ENCODE data around the gene IQGAP1.

Gene IQGAP1

DNA sequence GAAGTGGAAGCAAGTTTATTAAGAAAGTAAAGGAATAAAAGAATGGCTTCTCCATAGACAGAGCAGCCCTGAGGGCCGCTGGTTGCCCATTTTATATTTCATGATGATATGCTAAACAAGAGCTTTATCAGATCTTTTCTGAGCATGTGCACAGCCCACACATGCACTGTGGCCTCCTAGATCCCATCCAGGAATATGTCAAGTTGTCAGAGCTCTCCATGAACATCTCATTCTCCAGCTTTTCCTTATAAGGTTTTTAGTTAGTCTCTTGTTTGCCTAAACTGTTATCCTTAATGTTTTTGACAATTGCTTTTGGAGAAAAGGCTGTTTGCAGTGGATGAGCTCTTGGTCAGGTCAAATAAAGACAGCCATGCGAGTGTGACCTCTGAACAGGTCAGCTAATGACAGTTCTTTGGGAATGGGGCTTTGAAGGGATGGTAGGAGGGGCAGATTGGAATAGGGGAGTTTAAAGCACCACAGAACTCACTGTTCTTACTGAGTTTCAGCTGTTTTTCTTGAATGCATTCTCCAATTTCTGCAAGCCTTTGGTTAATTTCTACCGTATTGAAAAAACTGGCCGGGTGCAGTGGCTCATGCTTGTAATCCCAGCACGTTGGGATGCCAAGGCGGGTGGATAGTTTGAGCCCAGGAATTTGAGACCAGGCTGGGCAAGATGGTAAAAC is 72.2 kb downstream of the IQGAP1 start:
- ChIA-PET CTCF (interaction anchor here (0.7 to 1.5 kb wide), 3 partner anchors 9 to 317 kb away, joined by 3 to 8 read pairs (median 3); no protein-coding TSS in a partner anchor), POLR2A (no interaction called here)
- no peak for DNase-seq (ENCODE audit: extremely low spot score)
- TF ChIP-seq TARDBP (IDR thresholded peaks at IDR 0.05) (no peak), NFRKB (IDR thresholded peaks at IDR 0.05) (no peak), SUZ12 (IDR thresholded peaks at IDR 0.05) (no peak), BHLHE40 (IDR thresholded peaks at IDR 0.05; ENCODE audit: borderline replicate concordance) (no peak), FOXK2 (IDR thresholded peaks at IDR 0.05) (no peak), FOXM1 (IDR thresholded peaks at IDR 0.05; ENCODE audit: borderline replicate concordance) (no peak), L3MBTL2 (conservative IDR thresholded peaks at IDR 0.05) (no peak), ELF4 (IDR thresholded peaks at IDR 0.05) (no peak), PKNOX1 (IDR thresholded peaks at IDR 0.05) (no peak), SP1 (IDR thresholded peaks at IDR 0.05) (no peak), ARNT (IDR thresholded peaks at IDR 0.05) (no peak)

DNA sequence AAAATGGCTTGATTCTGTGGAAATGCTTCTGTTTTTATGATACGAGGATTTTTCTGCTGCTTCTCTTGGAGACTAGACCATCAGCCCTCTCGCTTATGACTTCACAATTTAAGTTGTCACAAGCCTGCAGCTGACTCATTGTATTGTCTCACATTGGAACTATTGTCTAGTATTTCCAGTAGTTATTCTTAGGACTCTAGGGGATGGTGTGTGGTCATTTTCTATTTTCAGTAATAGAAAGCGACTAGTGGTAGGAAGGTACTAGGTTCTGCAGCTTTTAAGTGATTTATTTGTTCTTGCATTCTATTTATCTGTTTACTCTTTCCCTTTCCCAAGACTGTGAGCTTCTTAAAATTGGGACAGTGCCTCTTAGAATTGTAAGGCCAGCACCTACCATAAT is 75.3 kb downstream of the IQGAP1 start:
- ChIA-PET POLR2A (interaction anchor here (2.6 kb wide), 1 partner anchor 75 kb away, joined by 10 read pairs; the partner anchor contains the start of gene IQGAP1), CTCF (interaction anchor here (0.6 to 1.1 kb wide), 2 partner anchors 18 to 43 kb away, joined by 3 to 4 read pairs; no protein-coding TSS in a partner anchor)
- TF ChIP-seq NFRKB (IDR thresholded peaks at IDR 0.05) (no peak), SP1 (IDR thresholded peaks at IDR 0.05) (no peak), FOXM1 (IDR thresholded peaks at IDR 0.05; ENCODE audit: borderline replicate concordance) (no peak), ELF4 (IDR thresholded peaks at IDR 0.05) (no peak), LEF1 (IDR thresholded peaks at IDR 0.05; ENCODE audit: borderline replicate concordance) (no peak), ARNT (IDR thresholded peaks at IDR 0.05) (no peak), FOXK2 (IDR thresholded peaks at IDR 0.05) (no peak), BHLHE40 (IDR thresholded peaks at IDR 0.05; ENCODE audit: borderline replicate concordance) (no peak), SUZ12 (IDR thresholded peaks at IDR 0.05) (no peak), CTBP1 (IDR thresholded peaks at IDR 0.05; ENCODE audit: borderline replicate concordance) (no peak), HDGF (IDR thresholded peaks at IDR 0.05; ENCODE audit: borderline replicate concordance) (no peak), ZNF384 (IDR thresholded peaks at IDR 0.05) (no peak), L3MBTL2 (conservative IDR thresholded peaks at IDR 0.05) (no peak), FOXA1 (IDR thresholded peaks at IDR 0.05) (no peak), TARDBP (IDR thresholded peaks at IDR 0.05) (no peak), PKNOX1 (IDR thresholded peaks at IDR 0.05) (no peak)
- DNase-seq (ENCODE audit: extremely low spot score), result no peak

DNA sequence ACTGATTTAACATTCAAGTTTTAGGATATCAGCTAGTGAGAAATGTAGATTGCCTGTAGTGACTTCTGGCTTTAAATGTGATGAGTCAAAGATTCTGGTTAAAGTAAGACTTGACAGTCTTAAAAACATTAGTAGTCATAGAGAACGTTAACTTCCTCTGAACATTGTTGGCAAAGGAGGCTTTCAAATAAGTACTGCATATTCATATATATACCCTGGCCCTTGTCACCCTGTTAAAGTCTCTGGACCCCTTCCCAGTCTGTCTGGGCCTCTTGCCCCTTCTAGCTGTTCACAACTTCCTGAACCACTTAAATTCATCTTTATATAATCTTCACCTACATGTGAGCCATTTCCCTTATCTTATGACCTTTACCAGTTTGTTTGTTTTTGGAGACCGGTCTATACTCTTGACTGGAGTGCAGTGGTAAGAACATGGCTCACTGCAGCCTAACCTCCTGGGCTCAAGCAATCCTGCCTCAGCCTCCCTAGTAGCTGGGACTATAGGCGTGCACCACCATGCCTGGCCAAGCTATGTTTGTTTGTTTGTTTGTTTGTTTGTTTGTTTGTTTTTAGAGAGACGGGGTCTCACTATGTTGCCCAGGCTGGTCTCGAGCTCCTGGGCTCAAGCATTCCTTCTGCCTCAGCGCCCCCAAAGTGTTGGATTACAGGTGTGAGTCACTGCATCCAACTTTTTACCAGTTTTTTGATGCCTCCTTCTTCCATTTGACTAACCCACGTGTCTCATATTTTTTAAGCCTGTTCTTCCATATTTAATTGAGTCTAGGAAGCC is 77.3 kb downstream of the IQGAP1 start:
- CTCF ChIA-PET, result interaction anchor here (1.2 kb wide), 1 partner anchor 145 kb away, joined by 4 read pairs; no protein-coding TSS in a partner anchor
- POLR2A ChIA-PET, result interaction anchor here (0.8 to 2.6 kb wide), 2 partner anchors 77 to 558 kb away, joined by 3 to 10 read pairs; partner anchors contain the start of gene IQGAP1
- TF ChIP-seq LEF1 (IDR thresholded peaks at IDR 0.05; ENCODE audit: borderline replicate concordance), result no peak
- TF ChIP-seq ZNF384 (IDR thresholded peaks at IDR 0.05), result no peak
- no peak for TF ChIP-seq FOXK2 (IDR thresholded peaks at IDR 0.05)
- no peak for TF ChIP-seq TARDBP (IDR thresholded peaks at IDR 0.05)
- TF ChIP-seq FOXA1 (IDR thresholded peaks at IDR 0.05), result no peak
- TF ChIP-seq PKNOX1 (IDR thresholded peaks at IDR 0.05), result no peak
- TF ChIP-seq HDGF (IDR thresholded peaks at IDR 0.05; ENCODE audit: borderline replicate concordance), result no peak
- no peak for TF ChIP-seq SUZ12 (IDR thresholded peaks at IDR 0.05)
- TF ChIP-seq ELF4 (IDR thresholded peaks at IDR 0.05), result no peak
- no peak for TF ChIP-seq BHLHE40 (IDR thresholded peaks at IDR 0.05; ENCODE audit: borderline replicate concordance)
- TF ChIP-seq L3MBTL2 (conservative IDR thresholded peaks at IDR 0.05), result no peak
- TF ChIP-seq FOXM1 (IDR thresholded peaks at IDR 0.05; ENCODE audit: borderline replicate concordance), result no peak
- TF ChIP-seq SP1 (IDR thresholded peaks at IDR 0.05), result no peak
- no peak for TF ChIP-seq CTBP1 (IDR thresholded peaks at IDR 0.05; ENCODE audit: borderline replicate concordance)
- no peak for TF ChIP-seq NFRKB (IDR thresholded peaks at IDR 0.05)
- no peak for TF ChIP-seq ARNT (IDR thresholded peaks at IDR 0.05)
- no peak for DNase-seq (ENCODE audit: extremely low spot score)

DNA sequence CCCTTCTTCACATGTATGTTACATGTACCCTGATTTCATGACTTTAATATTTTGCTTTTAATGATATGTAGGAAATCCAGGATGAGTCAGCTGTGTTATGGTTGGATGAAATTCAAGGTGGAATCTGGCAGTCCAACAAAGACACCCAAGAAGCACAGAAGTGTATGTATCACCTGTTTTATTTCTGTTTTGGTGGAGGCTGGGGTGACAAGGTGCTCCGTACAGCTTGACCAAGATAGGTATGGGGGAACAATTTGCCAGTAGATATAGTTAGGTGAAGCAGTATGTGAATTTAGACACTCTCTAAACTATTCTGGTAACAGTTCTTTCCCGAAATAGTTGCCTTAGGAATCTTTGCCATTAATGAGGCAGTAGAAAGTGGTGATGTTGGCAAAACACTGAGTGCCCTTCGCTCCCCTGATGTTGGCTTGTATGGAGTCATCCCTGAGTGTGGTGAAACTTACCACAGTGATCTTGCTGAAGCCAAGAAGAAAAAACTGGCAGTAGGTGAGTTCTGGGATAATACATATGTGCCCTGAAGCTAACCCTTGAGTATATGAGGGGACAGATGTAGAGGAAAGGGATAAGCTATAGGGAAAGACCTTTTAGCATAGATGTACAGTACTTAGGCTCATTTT is 78.0 kb downstream of the IQGAP1 start:
- TF ChIP-seq LEF1 (IDR thresholded peaks at IDR 0.05; ENCODE audit: borderline replicate concordance), result no peak
- ChIA-PET CTCF (interaction anchor here (0.7 kb wide), 1 partner anchor 568 kb away, joined by 3 read pairs; no protein-coding TSS in a partner anchor), POLR2A (interaction anchor here (2.6 kb wide), 1 partner anchor 78 kb away, joined by 10 read pairs; the partner anchor contains the start of gene IQGAP1)
- DNase-seq (ENCODE audit: extremely low spot score), result no peak

- ChIA-PET POLR2A (no interaction called here), CTCF (no interaction called here)
- no peak for DNase-seq (ENCODE audit: extremely low spot score)
- TF ChIP-seq LEF1 (IDR thresholded peaks at IDR 0.05; ENCODE audit: borderline replicate concordance) (no peak), BHLHE40 (IDR thresholded peaks at IDR 0.05; ENCODE audit: borderline replicate concordance) (no peak), FOXA1 (IDR thresholded peaks at IDR 0.05) (no peak), SP1 (IDR thresholded peaks at IDR 0.05) (no peak), ELF4 (IDR thresholded peaks at IDR 0.05) (no peak), TARDBP (IDR thresholded peaks at IDR 0.05) (no peak), SUZ12 (IDR thresholded peaks at IDR 0.05) (no peak), FOXM1 (IDR thresholded peaks at IDR 0.05; ENCODE audit: borderline replicate concordance) (no peak), CTBP1 (IDR thresholded peaks at IDR 0.05; ENCODE audit: borderline replicate concordance) (no peak), FOXK2 (IDR thresholded peaks at IDR 0.05) (no peak), PKNOX1 (IDR thresholded peaks at IDR 0.05) (no peak), ZNF384 (IDR thresholded peaks at IDR 0.05) (no peak), HDGF (IDR thresholded peaks at IDR 0.05; ENCODE audit: borderline replicate concordance) (no peak), NFRKB (IDR thresholded peaks at IDR 0.05) (no peak), L3MBTL2 (conservative IDR thresholded peaks at IDR 0.05) (no peak), ARNT (IDR thresholded peaks at IDR 0.05) (no peak)
These were observed 81.7 kb downstream of the IQGAP1 start for GRCh38 chr15:90469723-90470122.

Measured in HEK293T (cell line).